HCEC 1CT (cell line): ENCODE measurements around the gene THAP7.
"Not testable (repeated sequence)": the region's sequence is repeated elsewhere in the genome, so short reads cannot be mapped to it uniquely, and the experiment has no call there.

Experiments
- DNase-seq: peaks from one replicate; pipeline ENCODE4 v3.0.0-alpha.2; 2017

THAP7 gene

GRCh38 chr22:21001601-21002325 lies at the start of gene THAP7:
Gene THAP7 (minus strand): TSS chr22:21002118. CDS start chr22:21001911, 207 bp downstream.
- peak; percentile 92 for DNase-seq

GRCh38 chr22:21051145-21051830 lies 49.4 kb upstream of the THAP7 start:
- no peak for DNase-seq

GRCh38 chr22:21048965-21049364 lies 47.0 kb upstream of the THAP7 start:
- not testable (repeated sequence) for DNase-seq

GRCh38 chr22:21048448-21048847 lies 46.5 kb upstream of the THAP7 start:
- DNase-seq, result not testable (repeated sequence)

- DNase-seq, result no peak
Observed at GRCh38 chr22:21047730-21048129, 45.8 kb upstream of the THAP7 start.

- DNase-seq, result no peak
Observed at GRCh38 chr22:21047035-21047661, 45.2 kb upstream of the THAP7 start.

- DNase-seq, result peak; percentile 89
Observed at GRCh38 chr22:21045585-21046294, 43.8 kb upstream of the THAP7 start, which contains the start of gene LRRC74B. Gene LRRC74B (plus strand): TSS chr22:21045946. CDS start chr22:21045987, 41 bp downstream.

- peak; percentile 9 for DNase-seq
Observed at GRCh38 chr22:21044931-21045584, 43.1 kb upstream of the THAP7 start.

- no peak for DNase-seq
Observed at GRCh38 chr22:21043860-21044535, 42.1 kb upstream of the THAP7 start.

- no peak for DNase-seq
Observed at GRCh38 chr22:21042978-21043859, 41.3 kb upstream of the THAP7 start.

GRCh38 chr22:21041937-21042336 lies 40.0 kb upstream of the THAP7 start:
- DNase-seq, result peak; percentile 77

GRCh38 chr22:21039158-21039557 lies 37.2 kb upstream of the THAP7 start:
- not testable (repeated sequence) for DNase-seq

GRCh38 chr22:21038405-21038804 lies 36.5 kb upstream of the THAP7 start:
- DNase-seq, result no peak

- no peak for DNase-seq
Observed at GRCh38 chr22:21034989-21035388, 33.1 kb upstream of the THAP7 start.

- no peak for DNase-seq
Observed at GRCh38 chr22:21033895-21034294, 32.0 kb upstream of the THAP7 start.

- DNase-seq, result no peak
Observed at GRCh38 chr22:21032868-21033688, 31.2 kb upstream of the THAP7 start.

GRCh38 chr22:21032037-21032867 lies 30.3 kb upstream of the THAP7 start, which contains the start of gene SLC7A4:
Gene SLC7A4 (minus strand): TSS chr22:21032561. CDS start chr22:21031812, 749 bp downstream.
- DNase-seq, result no peak

GRCh38 chr22:21031545-21032036 lies 29.7 kb upstream of the THAP7 start:
- DNase-seq, result no peak
